ENCODE measurements around the gene RABGAP1L. TPM values are rescaled to one million over a fixed set of nuclear protein-coding genes. Genes with fewer than 3 reads are reported as not detected.

Gene RABGAP1L
- total and polyA plus RNA-seq, 2 donors (not counting 3 experiments of a cell fraction or from before 2014, with no cell fraction given), result 6.4 to 22.2 TPM

DNA sequence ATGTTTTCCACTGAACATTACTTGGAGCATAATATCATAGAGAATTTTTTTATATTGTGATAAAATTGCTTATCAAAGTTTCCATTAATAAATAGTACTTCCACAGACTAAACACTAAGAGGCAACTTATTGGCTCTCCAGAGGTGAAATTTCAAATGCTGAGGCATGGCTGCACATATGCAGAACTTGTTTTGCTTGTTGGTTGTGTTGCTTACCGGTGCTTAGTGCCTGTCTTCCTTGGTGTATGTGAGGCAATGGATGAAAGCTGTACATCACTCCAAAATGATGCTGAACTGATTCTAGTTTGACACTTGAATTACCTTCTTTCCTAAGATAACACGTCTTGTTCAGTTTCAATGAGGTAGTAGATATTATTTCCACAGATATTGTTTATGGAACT, 258.6 kb downstream of the RABGAP1L start:
- intact Hi-C loops (cut with micrococcal nuclease), result no loop called here
- ChIA-PET CTCF (no interaction called here), POLR2A (no interaction called here)
- no TSS peak for BruUV-seq (replicated peaks)
- H3K4me1 ChIP-seq (ENCODE audit: control insufficient read depth, extremely low read depth, insufficient read depth, low read length), result no peaks in the 10 kb centered on the region
- no peaks in the 10 kb centered on the region for H3K79me2 ChIP-seq (ENCODE audit: control insufficient read depth, insufficient read depth, low read length)
- no peaks in the 10 kb centered on the region for H4K20me1 ChIP-seq (replicated peaks; ENCODE audit: control insufficient read depth, extremely low read depth, insufficient read depth, low read length)
- no peaks in the 10 kb centered on the region for H3K9me1 ChIP-seq (replicated peaks; ENCODE audit: control insufficient read depth, extremely low read depth, insufficient read depth, low read length)
- no peak for FAIRE-seq
- H3K27me3 ChIP-seq (ENCODE audit: control insufficient read depth in 2 of 2, insufficient read depth in 2 of 2, low read length in 2 of 2), result no peaks in the 10 kb centered on the region
- no peak for TF ChIP-seq POLR2AphosphoS5 (IDR thresholded peaks at IDR 0.05; ENCODE audit: insufficient read depth, low read depth, low read length)
- no peak for TF ChIP-seq MYC (IDR thresholded peaks at IDR 0.05; ENCODE audit: low read depth, low read length)
- no peak for TF ChIP-seq GATA2 (IDR thresholded peaks at IDR 0.05; ENCODE audit: insufficient read depth, insufficient read length, low read depth, low read length)
- TF ChIP-seq, protein P1, sequence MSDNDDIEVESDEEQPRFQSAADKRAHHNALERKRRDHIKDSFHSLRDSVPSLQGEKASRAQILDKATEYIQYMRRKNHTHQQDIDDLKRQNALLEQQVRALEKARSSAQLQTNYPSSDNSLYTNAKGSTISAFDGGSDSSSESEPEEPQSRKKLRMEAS (IDR thresholded peaks at IDR 0.05; ENCODE audit: insufficient read depth, insufficient read length), result no peak
- no peak for TF ChIP-seq EZH2 (IDR thresholded peaks at IDR 0.05; ENCODE audit: borderline replicate concordance, low read depth, low read length, severe bottlenecking)
- TF ChIP-seq JUN (IDR thresholded peaks at IDR 0.05; ENCODE audit: borderline replicate concordance, insufficient read depth, insufficient read length, low read depth), result no peak
- no peak for TF ChIP-seq POLR2A (IDR thresholded peaks at IDR 0.05; ENCODE audit: low read depth, low read length)
- no peak for TF ChIP-seq CTCF (IDR thresholded peaks at IDR 0.05; ENCODE audit: extremely low read depth in 1 of 2, insufficient read depth in 1 of 2, low read depth in 1 of 2, low read length in 2 of 2)
- TF ChIP-seq FOS (IDR thresholded peaks at IDR 0.05; ENCODE audit: borderline replicate concordance, insufficient read depth, low read length), result no peak
- no peak overlapping the region for H2AFZ ChIP-seq (ENCODE audit: low read depth, low read length)
- H3K4me2 ChIP-seq (ENCODE audit: insufficient read depth, low read length), result no peak overlapping the region
- dilution Hi-C loops (cut with MboI; ENCODE audit: extremely low pct_ligation_motif_present, low sequenced_read_pairs), result no loop called here
- no peak overlapping the region for H3K9ac ChIP-seq (replicated peaks; ENCODE audit: extremely low read depth, insufficient read depth, low read length)
- no peak for DNase-seq (ENCODE audit: low read depth, low spot score)
- H3K4me3 ChIP-seq (replicated peaks in 1 of 3; ENCODE audit: insufficient read depth in 1 of 3, low read depth in 1 of 3, low read length in 3 of 3), result no peak overlapping the region
- H3K9me3 ChIP-seq (replicated peaks; ENCODE audit: control insufficient read depth, insufficient read depth, low read length), result no peaks in the 10 kb centered on the region
- H3K27ac ChIP-seq (ENCODE audit: insufficient read depth, low read depth, low read length), result no peak overlapping the region
- no peaks in the 10 kb centered on the region for H3K36me3 ChIP-seq (ENCODE audit: control insufficient read depth in 2 of 2, extremely low read depth in 1 of 2, insufficient read depth in 2 of 2, low read length in 2 of 2)

Data from endothelial cell of umbilical vein (primary cell).